ENCODE results near the gene TTC21B.

- no peak for TF ChIP-seq CTCF (conservative IDR thresholded peaks at IDR 0.05)
- TF ChIP-seq EZH2 (IDR thresholded peaks at IDR 0.05; ENCODE audit: low read depth), result no peak
Observed at GRCh38 chr2:165895974-165896373, 57.6 kb downstream of the TTC21B start.

Measured in PC-9 (cell line).